Spleen (tissue), 7 donors: ENCODE results near the gene NECAB3.

Experiments used
- POLR2AphosphoS5 ChIP-seq, 3 donors: sonication (generic); formaldehyde crosslinking; IDR thresholded peaks; one replicate each; pipeline ENCODE4 v1.5.1; 2017; ENCODE audit warnings: antibody characterized with exemption in 3 of 3
- TF ChIP-seq, protein P1 (sequence below), 11 experiments: fragments of 200-600 bp in 7 of 11; fragments of 450-650 bp in 4 of 11; sonication (generic) in 4 of 11; IDR thresholded peaks in 8 of 11; conservative IDR thresholded peaks in 3 of 11; 1 replicate in 7 of 11; 2 replicates in 4 of 11; pipeline versions ENCODE4 v1.4.0 to v1.8.0; 2016 to 2021; ENCODE audit warnings: antibody characterized with exemption in 11 of 11, inconsistent platforms in 4 of 11, mild to moderate bottlenecking in 1 of 11
- donor health status: DM: no; HTN: no; CAD: no; lungs with moderate emphysema.
- donor health status: DM: no; HTN: no; CAD: no.
- donor health status: DM: no; HTN: no; CAD: no.

DNA sequence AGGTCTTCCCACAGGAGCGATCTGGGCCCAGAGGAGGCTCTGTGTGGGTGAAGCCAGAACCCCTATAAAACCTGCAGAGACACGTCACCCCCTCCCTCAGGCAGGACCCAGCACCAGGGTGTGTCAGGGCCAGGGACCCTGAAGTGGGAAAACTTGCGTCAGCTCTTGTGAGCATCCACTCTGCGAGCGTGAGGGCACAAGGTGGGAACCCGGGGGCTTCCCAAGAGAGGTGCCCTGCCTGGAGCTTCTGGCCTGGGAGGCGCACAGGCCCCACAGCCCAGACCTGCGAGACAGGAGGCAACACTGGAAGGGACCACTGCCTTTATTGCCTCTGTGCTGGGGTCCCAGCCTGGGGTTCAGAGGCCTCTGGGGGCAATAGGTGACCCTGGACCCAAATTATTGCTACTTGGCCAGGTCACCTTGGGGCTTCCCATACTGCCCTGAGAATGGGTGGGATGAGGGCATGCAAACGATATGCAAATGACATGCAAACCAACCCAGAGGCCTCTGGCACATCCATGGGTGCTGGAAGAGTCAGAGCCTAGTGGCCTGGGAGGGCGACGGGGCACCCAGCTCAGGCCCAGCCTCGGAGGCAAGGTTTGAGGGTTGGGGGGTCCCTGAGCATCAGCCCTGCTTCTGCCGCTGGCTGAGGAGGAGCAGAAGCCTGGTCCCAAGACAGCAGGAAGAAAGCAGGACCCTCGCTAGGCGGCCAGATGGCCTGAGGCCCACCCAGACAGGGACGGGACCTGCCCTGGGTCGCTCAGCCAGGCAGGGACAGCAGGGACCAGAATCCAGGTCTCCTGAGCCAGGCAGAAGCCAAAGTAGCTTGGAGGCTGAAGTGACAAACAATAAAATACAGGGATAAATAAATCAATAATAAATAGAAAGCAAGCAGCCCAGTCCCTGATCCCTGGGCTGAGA lies 17.2 kb downstream of the NECAB3 start:
- TF ChIP-seq, protein P1, sequence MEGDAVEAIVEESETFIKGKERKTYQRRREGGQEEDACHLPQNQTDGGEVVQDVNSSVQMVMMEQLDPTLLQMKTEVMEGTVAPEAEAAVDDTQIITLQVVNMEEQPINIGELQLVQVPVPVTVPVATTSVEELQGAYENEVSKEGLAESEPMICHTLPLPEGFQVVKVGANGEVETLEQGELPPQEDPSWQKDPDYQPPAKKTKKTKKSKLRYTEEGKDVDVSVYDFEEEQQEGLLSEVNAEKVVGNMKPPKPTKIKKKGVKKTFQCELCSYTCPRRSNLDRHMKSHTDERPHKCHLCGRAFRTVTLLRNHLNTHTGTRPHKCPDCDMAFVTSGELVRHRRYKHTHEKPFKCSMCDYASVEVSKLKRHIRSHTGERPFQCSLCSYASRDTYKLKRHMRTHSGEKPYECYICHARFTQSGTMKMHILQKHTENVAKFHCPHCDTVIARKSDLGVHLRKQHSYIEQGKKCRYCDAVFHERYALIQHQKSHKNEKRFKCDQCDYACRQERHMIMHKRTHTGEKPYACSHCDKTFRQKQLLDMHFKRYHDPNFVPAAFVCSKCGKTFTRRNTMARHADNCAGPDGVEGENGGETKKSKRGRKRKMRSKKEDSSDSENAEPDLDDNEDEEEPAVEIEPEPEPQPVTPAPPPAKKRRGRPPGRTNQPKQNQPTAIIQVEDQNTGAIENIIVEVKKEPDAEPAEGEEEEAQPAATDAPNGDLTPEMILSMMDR (IDR thresholded peaks at IDR 0.05 in 8 of 11, conservative IDR thresholded peaks at IDR 0.05 in 3 of 11), result no peak
- TF ChIP-seq POLR2AphosphoS5 (IDR thresholded peaks at IDR 0.05), result no peak
